Panc1 (cell line): ENCODE data around the gene MMP15. TPM values are rescaled to one million over a fixed set of nuclear protein-coding genes. Genes with fewer than 3 reads are reported as not detected.
"Not testable (repeated sequence)": the region's sequence is repeated elsewhere in the genome, so short reads cannot be mapped to it uniquely, and the experiment has no call there.

Experiments used
- ATAC-seq: fragments of 200-7000 bp; cut with Tn5 transposase; 2 replicates; pipeline ENCODE4 v1.9.1; 2020; ENCODE audit warnings: mild to moderate bottlenecking, moderate library complexity
- BruUV-seq: library from RNA; stranded (reverse); fragments of 400-500 nt; replicated peaks from 2 replicates; lab custom pipeline; 2021; lab: Mats Ljungman, UMichigan
- CTCF ChIA-PET: fragments of 300-600 bp; sonication (Branson Sonifier 250); formaldehyde crosslinking; loops from one replicate; lab custom pipeline; 2022; ENCODE audit warnings: antibody characterized with exemption; lab: Charles Lee
- POLR2A ChIA-PET: fragments of 300-600 bp; sonication (Branson Sonifier 250); formaldehyde crosslinking; loops from one replicate; lab custom pipeline; 2022; ENCODE audit warnings: antibody characterized with exemption; lab: Charles Lee
- DNase-seq: peaks from one replicate; pipeline ENCODE4 v3.0.0-alpha.2; 2010; ENCODE audit warnings: low read depth, low spot score
- H3K27ac ChIP-seq: 2 replicates; pipeline ENCODE4 v1.5.1; 2011; ENCODE audit warnings: mild to moderate bottlenecking, low read length, inconsistent platforms
- H3K27me3 ChIP-seq: fragments of 200-500 bp; sonication (Bioruptor generic); 2 replicates; pipeline ENCODE4 v1.6.0; 2014; ENCODE audit warnings: low read length, inconsistent platforms; ENCODE audit not compliant: control insufficient read depth, insufficient read depth
- H3K36me3 ChIP-seq: fragments of 200-500 bp; sonication (Bioruptor generic); 2 replicates; pipeline ENCODE4 v1.5.1; 2014; ENCODE audit warnings: inconsistent platforms, mild to moderate bottlenecking, low read length, moderate library complexity; ENCODE audit not compliant: control insufficient read depth, insufficient read depth
- H3K4me1 ChIP-seq: 2 replicates; pipeline ENCODE4 v1.5.1; 2011; ENCODE audit warnings: inconsistent platforms, mild to moderate bottlenecking, low read length, moderate library complexity; ENCODE audit not compliant: control insufficient read depth, insufficient read depth
- H3K4me3 ChIP-seq, 2 experiments: 2 replicates each; pipeline ENCODE4 v1.5.1; 2011 to 2012; ENCODE audit warnings: low read depth in 2 of 2, low read length in 2 of 2, mild to moderate bottlenecking in 2 of 2, inconsistent platforms in 1 of 2, moderate library complexity in 1 of 2
- H3K9me3 ChIP-seq: fragments of 200-500 bp; sonication (Bioruptor generic); 2 replicates; pipeline ENCODE4 v1.5.1; 2014; ENCODE audit warnings: low read depth, mild to moderate bottlenecking, inconsistent platforms, low read length, moderate library complexity; ENCODE audit not compliant: control insufficient read depth, insufficient read depth
- POLR2AphosphoS5 ChIP-seq: IDR thresholded peaks from 2 replicates; pipeline ENCODE4 v1.6.1; 2012; ENCODE audit warnings: mild to moderate bottlenecking, low read depth, low read length, moderate library complexity
- SIN3A ChIP-seq: IDR thresholded peaks from 2 replicates; pipeline ENCODE4 v1.6.1; 2012; ENCODE audit warnings: low read depth, mild to moderate bottlenecking, low read length, moderate library complexity, borderline replicate concordance; ENCODE audit not compliant: insufficient read depth
- TCF7L2 ChIP-seq: IDR thresholded peaks from 2 replicates; pipeline ENCODE4 v1.6.1; 2011; ENCODE audit warnings: mild to moderate bottlenecking, low read depth, low read length, inconsistent platforms
- in situ Hi-C: cut with HindIII; loops from 2 replicates; pipeline ENCODE4 v1.10.0; 2016; ENCODE audit warnings: low sequenced_read_pairs, low pct_unique_long_range_greater_than_20kb
- intact Hi-C: fragments of 100-400 bp; cut with micrococcal nuclease; formaldehyde crosslinking; loops from one replicate; pipeline ENCODE4 v1.10.0; 2022; ENCODE audit not compliant: unreplicated experiment
- total RNA-seq: library from RNA; stranded (reverse); gene quantifications from one replicate; pipeline ENCODE4 v1.2.1, GENCODE V29; 2021; ENCODE audit not compliant: unreplicated experiment
- TF ChIP-seq, protein P1 (sequence below): fragments of 450-650 bp; IDR thresholded peaks from 2 replicates; pipeline ENCODE4 v1.5.1; 2017; ENCODE audit warnings: mild to moderate bottlenecking
- TF ChIP-seq, protein P2 (sequence below), 2 experiments: IDR thresholded peaks; 2 replicates each; pipeline ENCODE4 v1.6.1; 2011 to 2012; ENCODE audit warnings: low read depth in 2 of 2, control low read depth in 1 of 2, low read length in 1 of 2, mild to moderate bottlenecking in 1 of 2, moderate library complexity in 1 of 2; ENCODE audit not compliant: insufficient read depth in 1 of 2

The MMP15 gene
- total RNA-seq, 1 experiment from 2014 or later, result 10.9 TPM

DNA sequence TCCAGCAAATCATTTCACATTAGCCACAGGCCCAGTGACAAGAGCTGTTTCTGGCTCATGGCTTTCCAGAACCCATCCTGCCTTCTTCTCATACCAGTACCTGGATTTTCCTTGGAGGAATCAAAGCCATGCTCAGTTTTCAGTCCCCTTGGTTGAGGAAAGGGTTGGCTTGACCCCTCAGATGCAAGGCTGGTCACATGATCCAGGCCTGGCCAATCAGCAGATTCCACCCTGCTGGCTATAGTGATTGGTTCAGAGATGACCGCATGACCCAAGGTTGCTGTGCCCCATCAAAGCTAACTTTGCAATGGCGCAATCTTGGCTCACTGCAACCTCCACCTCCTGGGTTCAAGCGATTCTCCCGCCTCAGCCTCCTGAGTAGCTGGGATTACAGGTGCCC lies 45.0 kb downstream of the MMP15 start:
- POLR2A ChIA-PET, result no interaction called here
- no TSS peak for BruUV-seq
- Histone ChIP-seq H3K4me3 (no peak overlapping the region), H3K27ac (no peak overlapping the region), H3K27me3 (no peaks in the 10 kb centered on the region), H3K4me1 (no peaks in the 10 kb centered on the region), H3K9me3 (no peaks in the 10 kb centered on the region), H3K36me3 (no peaks in the 10 kb centered on the region)
- DNase-seq, result no peak
- TF ChIP-seq SIN3A (no peak), TCF7L2 (no peak), POLR2AphosphoS5 (no peak)
- TF ChIP-seq, protein P1, sequence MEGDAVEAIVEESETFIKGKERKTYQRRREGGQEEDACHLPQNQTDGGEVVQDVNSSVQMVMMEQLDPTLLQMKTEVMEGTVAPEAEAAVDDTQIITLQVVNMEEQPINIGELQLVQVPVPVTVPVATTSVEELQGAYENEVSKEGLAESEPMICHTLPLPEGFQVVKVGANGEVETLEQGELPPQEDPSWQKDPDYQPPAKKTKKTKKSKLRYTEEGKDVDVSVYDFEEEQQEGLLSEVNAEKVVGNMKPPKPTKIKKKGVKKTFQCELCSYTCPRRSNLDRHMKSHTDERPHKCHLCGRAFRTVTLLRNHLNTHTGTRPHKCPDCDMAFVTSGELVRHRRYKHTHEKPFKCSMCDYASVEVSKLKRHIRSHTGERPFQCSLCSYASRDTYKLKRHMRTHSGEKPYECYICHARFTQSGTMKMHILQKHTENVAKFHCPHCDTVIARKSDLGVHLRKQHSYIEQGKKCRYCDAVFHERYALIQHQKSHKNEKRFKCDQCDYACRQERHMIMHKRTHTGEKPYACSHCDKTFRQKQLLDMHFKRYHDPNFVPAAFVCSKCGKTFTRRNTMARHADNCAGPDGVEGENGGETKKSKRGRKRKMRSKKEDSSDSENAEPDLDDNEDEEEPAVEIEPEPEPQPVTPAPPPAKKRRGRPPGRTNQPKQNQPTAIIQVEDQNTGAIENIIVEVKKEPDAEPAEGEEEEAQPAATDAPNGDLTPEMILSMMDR, result no peak
- intact Hi-C loops (no loop called here), in situ Hi-C loops (no loop called here)
- no peak for ATAC-seq
- CTCF ChIA-PET, result no interaction called here

DNA sequence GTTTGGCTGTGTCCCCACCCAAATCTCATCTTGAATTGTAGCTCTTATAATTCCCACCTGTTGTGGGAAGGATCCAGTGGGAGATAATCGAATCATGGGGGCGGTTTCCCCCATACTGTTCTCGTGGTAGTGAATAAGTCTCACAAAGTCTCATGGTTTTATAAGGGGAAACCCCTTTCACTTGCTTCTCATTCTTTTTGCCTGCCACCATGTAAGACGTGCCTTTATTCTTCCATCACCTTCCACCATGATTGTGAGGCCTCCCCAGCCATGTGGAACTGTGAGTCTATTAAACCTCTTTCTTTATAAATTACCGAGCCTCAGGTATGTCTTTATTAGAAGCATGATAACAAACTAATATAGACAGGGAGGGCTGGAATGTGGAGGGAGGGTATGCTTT lies 46.6 kb downstream of the MMP15 start:
- H3K9me3 ChIP-seq, H3K4me3 ChIP-seq, H3K27me3 ChIP-seq, intact Hi-C loops, ATAC-seq, BruUV-seq, in situ Hi-C loops, H3K4me1 ChIP-seq, CTCF ChIA-PET, H3K27ac ChIP-seq, DNase-seq, H3K36me3 ChIP-seq, POLR2A ChIA-PET: not testable (repeated sequence)

DNA sequence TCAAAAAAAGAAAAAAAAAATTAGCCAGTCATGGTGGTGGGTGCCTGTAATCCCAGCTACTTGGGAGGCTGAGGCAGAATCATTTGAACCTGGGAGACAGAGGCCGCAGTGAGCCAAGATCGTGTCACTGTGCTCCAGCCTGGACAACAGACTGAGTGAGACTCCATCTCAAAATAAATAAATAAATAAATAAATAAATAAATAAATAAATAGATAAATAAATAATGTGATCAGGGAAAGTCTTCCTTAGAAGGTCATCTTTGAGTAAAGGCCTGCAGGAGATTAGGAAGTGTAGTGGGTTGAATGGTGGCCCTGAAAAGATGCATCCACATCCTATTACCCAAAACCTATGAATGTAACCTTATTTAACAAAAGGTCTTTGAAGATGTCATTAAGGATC lies 47.5 kb downstream of the MMP15 start:
- ATAC-seq, H3K4me1 ChIP-seq, BruUV-seq, intact Hi-C loops, H3K9me3 ChIP-seq, H3K36me3 ChIP-seq, DNase-seq, H3K4me3 ChIP-seq, H3K27ac ChIP-seq, POLR2A ChIA-PET, CTCF ChIA-PET, in situ Hi-C loops, H3K27me3 ChIP-seq: not testable (repeated sequence)

DNA sequence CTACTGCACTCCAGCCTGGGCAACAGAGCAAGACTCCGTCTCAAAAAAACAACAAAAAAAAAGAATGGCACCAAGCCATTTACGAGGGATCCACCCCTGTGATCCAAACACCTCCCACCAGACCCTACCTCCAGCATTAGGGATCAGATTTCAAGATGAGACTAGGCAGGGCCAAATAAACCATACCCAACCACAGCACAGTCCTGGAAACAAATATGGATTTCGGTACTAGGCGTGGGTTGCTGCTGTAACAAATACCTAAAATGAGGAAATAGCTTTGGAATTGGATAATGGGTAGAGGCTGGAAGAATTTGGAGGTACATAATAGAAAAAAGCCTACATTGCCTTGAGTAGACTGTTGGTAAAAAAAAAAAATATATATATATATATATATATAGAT lies 49.1 kb downstream of the MMP15 start:
- Histone ChIP-seq H3K36me3 (no peaks in the 10 kb centered on the region), H3K4me3 (no peak overlapping the region), H3K9me3 (no peaks in the 10 kb centered on the region), H3K27me3 (no peaks in the 10 kb centered on the region), H3K4me1 (no peaks in the 10 kb centered on the region), H3K27ac (no peak overlapping the region)
- ChIA-PET CTCF (no interaction called here), POLR2A (no interaction called here)
- no TSS peak for BruUV-seq
- no peak for ATAC-seq
- in situ Hi-C loops (no loop called here), intact Hi-C loops (no loop called here)
- DNase-seq, result no peak
- TF ChIP-seq POLR2AphosphoS5, result no peak
- no peak for TF ChIP-seq TCF7L2
- TF ChIP-seq SIN3A, result no peak
- TF ChIP-seq, protein P1, result no peak
- TF ChIP-seq, protein P2, sequence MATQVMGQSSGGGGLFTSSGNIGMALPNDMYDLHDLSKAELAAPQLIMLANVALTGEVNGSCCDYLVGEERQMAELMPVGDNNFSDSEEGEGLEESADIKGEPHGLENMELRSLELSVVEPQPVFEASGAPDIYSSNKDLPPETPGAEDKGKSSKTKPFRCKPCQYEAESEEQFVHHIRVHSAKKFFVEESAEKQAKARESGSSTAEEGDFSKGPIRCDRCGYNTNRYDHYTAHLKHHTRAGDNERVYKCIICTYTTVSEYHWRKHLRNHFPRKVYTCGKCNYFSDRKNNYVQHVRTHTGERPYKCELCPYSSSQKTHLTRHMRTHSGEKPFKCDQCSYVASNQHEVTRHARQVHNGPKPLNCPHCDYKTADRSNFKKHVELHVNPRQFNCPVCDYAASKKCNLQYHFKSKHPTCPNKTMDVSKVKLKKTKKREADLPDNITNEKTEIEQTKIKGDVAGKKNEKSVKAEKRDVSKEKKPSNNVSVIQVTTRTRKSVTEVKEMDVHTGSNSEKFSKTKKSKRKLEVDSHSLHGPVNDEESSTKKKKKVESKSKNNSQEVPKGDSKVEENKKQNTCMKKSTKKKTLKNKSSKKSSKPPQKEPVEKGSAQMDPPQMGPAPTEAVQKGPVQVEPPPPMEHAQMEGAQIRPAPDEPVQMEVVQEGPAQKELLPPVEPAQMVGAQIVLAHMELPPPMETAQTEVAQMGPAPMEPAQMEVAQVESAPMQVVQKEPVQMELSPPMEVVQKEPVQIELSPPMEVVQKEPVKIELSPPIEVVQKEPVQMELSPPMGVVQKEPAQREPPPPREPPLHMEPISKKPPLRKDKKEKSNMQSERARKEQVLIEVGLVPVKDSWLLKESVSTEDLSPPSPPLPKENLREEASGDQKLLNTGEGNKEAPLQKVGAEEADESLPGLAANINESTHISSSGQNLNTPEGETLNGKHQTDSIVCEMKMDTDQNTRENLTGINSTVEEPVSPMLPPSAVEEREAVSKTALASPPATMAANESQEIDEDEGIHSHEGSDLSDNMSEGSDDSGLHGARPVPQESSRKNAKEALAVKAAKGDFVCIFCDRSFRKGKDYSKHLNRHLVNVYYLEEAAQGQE (IDR thresholded peaks at IDR 0.05; ENCODE audit: insufficient read depth in 1 of 2, low read depth in 2 of 2, low read length in 1 of 2), result no peak
